Esophagus squamous epithelium (tissue), 5 donors: ENCODE results near the gene USH2A. TPM values are rescaled to one million over a fixed set of nuclear protein-coding genes. Genes with fewer than 3 reads are reported as not detected.

Source experiments
- DNase-seq: peaks from one replicate; lab custom pipeline; 2025; lab: John Stamatoyannopoulos, UW
- H3K27ac ChIP-seq, 4 donors: fragments of 200-600 bp; sonication (generic); one replicate each; pipeline ENCODE4 v1.5.1; 2016 to 2019; ENCODE audit warnings: mild to moderate bottlenecking in 1 of 4
- H3K27me3 ChIP-seq, 4 donors: fragments of 200-600 bp; sonication (generic); 1 replicate in 3 of 4; 2 replicates in 1 of 4; pipeline versions ENCODE4 v1.5.1 to v1.6.0; 2017 to 2021; ENCODE audit warnings: antibody characterized with exemption in 1 of 4
- H3K36me3 ChIP-seq, 3 donors: fragments of 200-600 bp; sonication (generic); one replicate each; pipeline ENCODE4 v1.5.1; 2016 to 2019
- H3K4me1 ChIP-seq, 3 donors: fragments of 200-600 bp; sonication (generic); one replicate each; pipeline ENCODE4 v1.5.1; 2017 to 2019
- H3K4me3 ChIP-seq, 4 donors: fragments of 200-600 bp; sonication (generic); 1 replicate in 3 of 4; 2 replicates in 1 of 4; pipeline ENCODE4 v1.5.1; 2016 to 2019; ENCODE audit warnings: mild to moderate bottlenecking in 2 of 4, moderate library complexity in 1 of 4
- H3K9me3 ChIP-seq, 3 donors: fragments of 200-600 bp; sonication (generic); one replicate each; pipeline ENCODE4 v1.5.1; 2016 to 2019
- POLR2A ChIP-seq, 4 donors: fragments of 450-650 bp; IDR thresholded peaks; one replicate each; pipeline ENCODE4 v1.6.1; 2017; ENCODE audit warnings: antibody characterized with exemption in 4 of 4, mild to moderate bottlenecking in 4 of 4, moderate library complexity in 3 of 4
- WGBS, 2 donors: methylation state at CpG; one replicate each; pipeline ENCODE4 v1.1.5; 2018; 5-methylcytosine and 5-hydroxymethylcytosine counted together
- intact Hi-C: fragments of 100-400 bp; cut with DNase I; formaldehyde crosslinking; loops from one replicate; pipeline ENCODE4 v1.15.0; 2022
- total RNA-seq, 4 donors: library from RNA; depleted of rRNA; stranded (reverse); fragments of >200 nt; gene quantifications; one replicate each; pipeline ENCODE4 v1.1.0, GENCODE V29; 2016
- TF ChIP-seq, protein P1 (sequence below), 6 experiments: fragments of 450-650 bp in 4 of 6; fragments of 200-600 bp in 2 of 6; sonication (generic) in 2 of 6; IDR thresholded peaks; one replicate each; pipeline ENCODE4 v1.5.1; 2016 to 2019; ENCODE audit warnings: antibody characterized with exemption in 6 of 6, mild to moderate bottlenecking in 4 of 6, moderate library complexity in 4 of 6
- donor health status: DM: yes; HTN: yes; CAD: no.

The USH2A gene
- total RNA-seq, 4 donors from 2014 or later, result under 0.01 TPM; not detected in 3

DNA sequence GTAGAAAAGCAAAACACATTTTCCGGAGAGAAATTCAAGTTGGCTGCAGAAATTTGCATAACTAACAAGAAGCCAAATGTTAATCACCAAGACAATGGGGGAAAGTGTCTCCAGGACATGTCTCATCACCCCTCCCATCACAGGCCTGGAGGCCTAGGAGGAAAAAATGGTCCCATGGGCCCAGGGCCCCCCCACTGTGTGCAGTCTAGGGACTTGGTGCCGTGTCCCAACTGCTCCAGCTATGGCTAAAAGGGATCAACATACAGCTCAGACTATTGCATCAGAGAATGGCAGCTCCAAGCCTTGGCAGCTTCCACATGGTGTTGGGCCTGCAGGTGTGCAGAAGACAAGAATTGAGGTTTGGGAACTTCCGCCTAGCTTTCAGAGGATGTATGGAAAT, 138.2 kb downstream of the USH2A start:
- Histone ChIP-seq H3K27ac (no peak overlapping the region), H3K9me3 (peaks cover 0 to 10% (median 0%) of the 10 kb centered on the region in 3 donors), H3K4me1 (peaks cover 0 to 9% (median 0%) of the 10 kb centered on the region in 3 donors), H3K4me3 (no peak overlapping the region), H3K27me3 (no peaks in the 10 kb centered on the region), H3K36me3 (no peaks in the 10 kb centered on the region)
- no peak for TF ChIP-seq POLR2A (IDR thresholded peaks at IDR 0.05)
- intact Hi-C loops, result no loop called here
- no peak for DNase-seq
- 73 to 94% methylated on average over 2 to 3 of the region's 3 CpGs for WGBS, 2 donors

DNA sequence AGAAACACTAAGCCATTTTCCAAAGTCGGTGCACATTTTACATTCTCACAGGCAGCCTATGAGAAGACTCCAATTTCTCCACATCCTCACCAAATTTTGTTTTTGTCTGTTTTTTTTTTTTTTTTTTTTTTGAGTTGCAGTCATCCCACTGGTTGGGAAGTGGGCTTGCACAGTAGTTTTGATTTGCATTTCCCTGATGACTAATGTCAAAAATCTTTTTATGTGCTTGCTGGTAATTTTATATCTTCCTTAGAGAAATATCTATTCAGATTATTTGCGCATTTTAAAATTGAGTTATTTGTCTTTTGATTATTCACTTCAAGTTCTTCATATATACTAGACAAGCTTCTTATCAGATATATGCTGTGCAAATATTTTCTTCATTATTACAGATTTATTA, 141.5 kb downstream of the USH2A start:
- Histone ChIP-seq H3K36me3 (no peaks in the 10 kb centered on the region), H3K27me3 (no peaks in the 10 kb centered on the region), H3K4me1 (no peaks in the 10 kb centered on the region), H3K4me3 (no peak overlapping the region), H3K9me3 (peaks cover 0 to 10% (median 0%) of the 10 kb centered on the region in 3 donors), H3K27ac (no peak overlapping the region)
- TF ChIP-seq, protein P1, sequence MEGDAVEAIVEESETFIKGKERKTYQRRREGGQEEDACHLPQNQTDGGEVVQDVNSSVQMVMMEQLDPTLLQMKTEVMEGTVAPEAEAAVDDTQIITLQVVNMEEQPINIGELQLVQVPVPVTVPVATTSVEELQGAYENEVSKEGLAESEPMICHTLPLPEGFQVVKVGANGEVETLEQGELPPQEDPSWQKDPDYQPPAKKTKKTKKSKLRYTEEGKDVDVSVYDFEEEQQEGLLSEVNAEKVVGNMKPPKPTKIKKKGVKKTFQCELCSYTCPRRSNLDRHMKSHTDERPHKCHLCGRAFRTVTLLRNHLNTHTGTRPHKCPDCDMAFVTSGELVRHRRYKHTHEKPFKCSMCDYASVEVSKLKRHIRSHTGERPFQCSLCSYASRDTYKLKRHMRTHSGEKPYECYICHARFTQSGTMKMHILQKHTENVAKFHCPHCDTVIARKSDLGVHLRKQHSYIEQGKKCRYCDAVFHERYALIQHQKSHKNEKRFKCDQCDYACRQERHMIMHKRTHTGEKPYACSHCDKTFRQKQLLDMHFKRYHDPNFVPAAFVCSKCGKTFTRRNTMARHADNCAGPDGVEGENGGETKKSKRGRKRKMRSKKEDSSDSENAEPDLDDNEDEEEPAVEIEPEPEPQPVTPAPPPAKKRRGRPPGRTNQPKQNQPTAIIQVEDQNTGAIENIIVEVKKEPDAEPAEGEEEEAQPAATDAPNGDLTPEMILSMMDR (IDR thresholded peaks at IDR 0.05), result no peak
- TF ChIP-seq POLR2A (IDR thresholded peaks at IDR 0.05), result no peak
- WGBS, 2 donors, result 84 to 92% methylated on average over 2 of the region's 2 CpGs
- DNase-seq, result no peak
- intact Hi-C loops, result no loop called here

DNA sequence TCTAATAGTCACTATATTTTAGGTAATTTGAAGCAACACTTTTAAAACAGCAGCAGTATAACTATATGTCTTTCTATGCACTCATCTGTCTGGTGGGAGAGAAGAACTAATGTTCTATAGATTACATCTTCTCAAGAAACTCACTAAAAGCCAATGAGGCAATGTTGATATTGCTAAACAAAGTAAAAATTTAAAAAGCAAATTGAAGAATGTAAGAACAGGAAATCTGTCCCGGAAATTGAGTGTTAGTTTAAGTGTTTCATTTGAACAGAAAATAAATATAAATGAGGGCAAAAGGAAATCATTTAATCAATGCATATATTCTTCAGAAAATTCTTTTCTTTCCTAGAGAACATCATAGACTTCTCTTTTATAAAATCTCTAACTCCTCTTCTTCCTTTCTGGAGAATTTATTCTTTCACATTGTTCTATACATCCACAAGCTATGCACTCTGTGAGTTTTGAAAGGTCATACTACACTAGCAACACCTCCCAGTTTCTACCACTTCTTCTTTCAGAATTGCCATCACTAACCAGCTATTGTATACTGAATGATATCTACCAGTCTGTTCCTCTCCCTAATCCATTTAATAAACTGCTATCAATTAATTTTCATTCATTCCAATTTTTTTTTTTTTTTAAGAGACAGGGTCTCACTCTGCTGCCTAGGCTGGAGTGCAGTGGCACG, 153.0 kb downstream of the USH2A start:
- H3K27ac ChIP-seq, result no peak overlapping the region
- H3K9me3 ChIP-seq, result no peaks in the 10 kb centered on the region
- 68 to 73% methylated on average over 2 of the region's 2 CpGs for WGBS, 2 donors
- DNase-seq, result no peak
- H3K27me3 ChIP-seq, result no peaks in the 10 kb centered on the region
- no peaks in the 10 kb centered on the region for H3K4me1 ChIP-seq
- intact Hi-C loops, result no loop called here
- no peaks in the 10 kb centered on the region for H3K36me3 ChIP-seq
- H3K4me3 ChIP-seq, result no peak overlapping the region
- no peak for TF ChIP-seq POLR2A (IDR thresholded peaks at IDR 0.05)
- TF ChIP-seq, protein P1 (IDR thresholded peaks at IDR 0.05), result no peak

DNA sequence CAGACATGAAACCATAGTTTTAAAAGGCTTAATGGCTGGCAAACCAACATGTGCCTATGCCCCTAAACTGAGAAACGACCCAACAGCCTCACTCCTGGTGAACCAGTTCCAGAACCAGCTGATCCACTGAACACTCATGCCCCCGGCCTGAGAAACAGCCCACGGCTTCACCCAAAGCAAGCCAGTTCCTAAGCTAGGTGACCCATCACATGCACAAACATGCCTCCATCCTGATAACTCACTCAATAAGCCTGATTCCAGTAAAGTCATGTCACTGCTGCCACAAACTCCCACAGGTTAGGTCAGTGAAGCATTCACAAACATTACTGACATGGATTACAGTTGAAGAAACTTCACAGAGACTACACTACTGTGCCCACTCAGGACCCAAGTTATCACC, 161.6 kb downstream of the USH2A start:
- Histone ChIP-seq H3K36me3 (no peaks in the 10 kb centered on the region), H3K27me3 (no peaks in the 10 kb centered on the region), H3K9me3 (no peaks in the 10 kb centered on the region), H3K4me1 (no peaks in the 10 kb centered on the region), H3K27ac (no peak overlapping the region), H3K4me3 (no peak overlapping the region)
- no peak for DNase-seq
- TF ChIP-seq, protein P1 (IDR thresholded peaks at IDR 0.05), result no peak
- no peak for TF ChIP-seq POLR2A (IDR thresholded peaks at IDR 0.05)
- 40 to 66% methylated on average over 3 of the region's 3 CpGs for WGBS, 2 donors
- intact Hi-C loops, result no loop called here

DNA sequence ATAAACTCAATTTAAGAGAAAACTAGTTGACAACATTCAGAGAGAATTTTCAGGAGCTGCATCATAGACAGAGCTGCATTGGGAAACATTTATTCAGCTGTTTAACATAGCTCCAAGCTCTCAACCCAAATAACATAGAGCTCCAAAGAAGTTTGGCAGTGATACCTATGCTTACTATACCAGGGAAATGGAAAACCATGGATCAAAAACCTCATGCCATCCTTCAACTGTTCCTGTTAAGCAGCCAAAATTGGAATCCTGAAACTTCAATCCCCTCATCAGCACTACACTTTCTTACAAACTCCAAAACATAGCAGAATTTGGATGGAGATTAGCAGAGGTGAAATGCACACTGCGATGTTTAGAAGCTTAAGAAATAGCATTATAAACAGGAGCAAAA, 164.4 kb downstream of the USH2A start:
- intact Hi-C loops, result no loop called here
- no peak for TF ChIP-seq POLR2A (IDR thresholded peaks at IDR 0.05)
- TF ChIP-seq, protein P1 (IDR thresholded peaks at IDR 0.05), result no peak
- no peak overlapping the region for H3K27ac ChIP-seq
- H3K9me3 ChIP-seq, result no peaks in the 10 kb centered on the region
- H3K36me3 ChIP-seq, result no peaks in the 10 kb centered on the region
- no peak for DNase-seq
- H3K4me3 ChIP-seq, result no peak overlapping the region
- 77 to 81% methylated on average over 1 of the region's 1 CpG for WGBS, 2 donors
- H3K27me3 ChIP-seq, result no peaks in the 10 kb centered on the region
- H3K4me1 ChIP-seq, result no peaks in the 10 kb centered on the region
